ENCODE measurements around the gene PPME1. TPM values are rescaled to one million over a fixed set of nuclear protein-coding genes. Genes with fewer than 3 reads are reported as not detected.

Gene PPME1
- total and polyA plus RNA-seq, 2 donors (not counting 1 experiment from before 2014, with no cell fraction given): 11.2 to 23.6 TPM

GRCh38 chr11:74154620-74155281, 16.3 kb upstream of the PPME1 start:
- CTCF ChIA-PET: no interaction called here
- H3K79me2 ChIP-seq (ENCODE audit: control insufficient read depth, insufficient read depth, low read length): peaks cover 42% of the 10 kb centered on the region
- no CpG with 5 or more reads among the region's 1 CpG for WGBS (ENCODE audit: insufficient coverage)

GRCh38 chr11:74157169-74157568, 13.9 kb upstream of the PPME1 start:
- no peaks in the 10 kb centered on the region for H3K9me3 Mint-ChIP-seq (ENCODE audit: insufficient read depth)
- Histone ChIP-seq H3K4me1 (ENCODE audit: control insufficient read depth in 2 of 2, insufficient read depth in 2 of 2, low read length in 2 of 2) (no peaks in the 10 kb centered on the region), H3K9ac (ENCODE audit: low read length) (no peak overlapping the region), H3K27me3 (replicated peaks in 1 of 4; ENCODE audit: control extremely low read depth in 1 of 4, control insufficient read depth in 3 of 4, insufficient read depth in 4 of 4, low read length in 3 of 4) (no peaks in the 10 kb centered on the region), H3K4me3 (ENCODE audit: control extremely low read depth in 1 of 5, extremely low read depth in 1 of 5, insufficient read depth in 1 of 5, low read depth in 2 of 5, low read length in 4 of 5) (no peak overlapping the region), H4K20me1 (ENCODE audit: control insufficient read depth, insufficient read depth, low read length, poor library complexity, severe bottlenecking) (no peaks in the 10 kb centered on the region), H3K4me2 (replicated peaks; ENCODE audit: low read depth, low read length, poor library complexity, severe bottlenecking) (no peak overlapping the region), H3K36me3 (replicated peaks in 1 of 2; ENCODE audit: control extremely low read depth in 1 of 2, control insufficient read depth in 1 of 2, extremely low read depth in 1 of 2, insufficient read depth in 2 of 2, low read length in 1 of 2) (peaks cover 2 to 10% of the 10 kb centered on the region in 2 experiments), H3K9me3 (ENCODE audit: control extremely low read depth in 1 of 3, control insufficient read depth in 2 of 3, insufficient read depth in 1 of 3, low read length in 2 of 3) (no peaks in the 10 kb centered on the region), H3K79me2 (ENCODE audit: control insufficient read depth, insufficient read depth, low read length) (peaks cover 38% of the 10 kb centered on the region), H3K27ac (ENCODE audit: low read length in 2 of 2) (no peak overlapping the region), H2AFZ (ENCODE audit: insufficient read depth, low read depth, low read length, poor library complexity, severe bottlenecking) (no peak overlapping the region)
- WGBS (ENCODE audit: insufficient coverage): no CpG with 5 or more reads among the region's 1 CpG
- no peak overlapping the region for H3K4me3 Mint-ChIP-seq
- no peaks in the 10 kb centered on the region for H3K27me3 Mint-ChIP-seq
- ChIA-PET CTCF (no interaction called here), POLR2A (no interaction called here)
- H3K4me1 Mint-ChIP-seq: peaks cover under 1% of the 10 kb centered on the region
- ATAC-seq (ENCODE audit: low read depth) (no peak), DNase-seq (no peak)
- H3K27ac Mint-ChIP-seq: no peak overlapping the region
- intact Hi-C loops (cut with micrococcal nuclease): no loop called here
- TF ChIP-seq EZH2 (IDR thresholded peaks at IDR 0.05; ENCODE audit: borderline replicate concordance, insufficient read depth, low read depth, low read length, poor library complexity, severe bottlenecking): no peak
- TF ChIP-seq, protein P1, sequence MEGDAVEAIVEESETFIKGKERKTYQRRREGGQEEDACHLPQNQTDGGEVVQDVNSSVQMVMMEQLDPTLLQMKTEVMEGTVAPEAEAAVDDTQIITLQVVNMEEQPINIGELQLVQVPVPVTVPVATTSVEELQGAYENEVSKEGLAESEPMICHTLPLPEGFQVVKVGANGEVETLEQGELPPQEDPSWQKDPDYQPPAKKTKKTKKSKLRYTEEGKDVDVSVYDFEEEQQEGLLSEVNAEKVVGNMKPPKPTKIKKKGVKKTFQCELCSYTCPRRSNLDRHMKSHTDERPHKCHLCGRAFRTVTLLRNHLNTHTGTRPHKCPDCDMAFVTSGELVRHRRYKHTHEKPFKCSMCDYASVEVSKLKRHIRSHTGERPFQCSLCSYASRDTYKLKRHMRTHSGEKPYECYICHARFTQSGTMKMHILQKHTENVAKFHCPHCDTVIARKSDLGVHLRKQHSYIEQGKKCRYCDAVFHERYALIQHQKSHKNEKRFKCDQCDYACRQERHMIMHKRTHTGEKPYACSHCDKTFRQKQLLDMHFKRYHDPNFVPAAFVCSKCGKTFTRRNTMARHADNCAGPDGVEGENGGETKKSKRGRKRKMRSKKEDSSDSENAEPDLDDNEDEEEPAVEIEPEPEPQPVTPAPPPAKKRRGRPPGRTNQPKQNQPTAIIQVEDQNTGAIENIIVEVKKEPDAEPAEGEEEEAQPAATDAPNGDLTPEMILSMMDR (IDR thresholded peaks at IDR 0.05): no peak

More at GRCh38 chr11:74154620-74155281, 16.3 kb upstream of the PPME1 start:
- Mint-ChIP-seq H3K4me3 (no peak overlapping the region), H3K9me3 (ENCODE audit: insufficient read depth) (no peaks in the 10 kb centered on the region), H3K27me3 (no peaks in the 10 kb centered on the region), H3K4me1 (peaks cover 1% of the 10 kb centered on the region), H3K27ac (no peak overlapping the region)
- no peaks in the 10 kb centered on the region for H3K9me3 ChIP-seq (ENCODE audit: control extremely low read depth in 1 of 3, control insufficient read depth in 2 of 3, insufficient read depth in 1 of 3, low read length in 2 of 3)
- POLR2A ChIA-PET: interaction anchor here (0.5 kb wide), 1 partner anchor 289 kb away, joined by 6 read pairs; no protein-coding TSS in a partner anchor
- no peaks in the 10 kb centered on the region for H3K27me3 ChIP-seq (replicated peaks in 1 of 4; ENCODE audit: control extremely low read depth in 1 of 4, control insufficient read depth in 3 of 4, insufficient read depth in 4 of 4, low read length in 3 of 4)
- H3K4me1 ChIP-seq (ENCODE audit: control insufficient read depth in 2 of 2, insufficient read depth in 2 of 2, low read length in 2 of 2): no peaks in the 10 kb centered on the region
- H3K36me3 ChIP-seq (replicated peaks in 1 of 2; ENCODE audit: control extremely low read depth in 1 of 2, control insufficient read depth in 1 of 2, extremely low read depth in 1 of 2, insufficient read depth in 2 of 2, low read length in 1 of 2): peaks cover 2 to 10% of the 10 kb centered on the region in 2 experiments
- no peak for ATAC-seq (ENCODE audit: low read depth)
- DNase-seq: no peak
- no peak overlapping the region for H3K4me3 ChIP-seq (ENCODE audit: control extremely low read depth in 1 of 5, extremely low read depth in 1 of 5, insufficient read depth in 1 of 5, low read depth in 2 of 5, low read length in 4 of 5)
- H2AFZ ChIP-seq (ENCODE audit: insufficient read depth, low read depth, low read length, poor library complexity, severe bottlenecking): no peak overlapping the region
- no peak overlapping the region for H3K4me2 ChIP-seq (replicated peaks; ENCODE audit: low read depth, low read length, poor library complexity, severe bottlenecking)
- no peak overlapping the region for H3K27ac ChIP-seq (ENCODE audit: low read length in 2 of 2)
- no peak overlapping the region for H3K9ac ChIP-seq (ENCODE audit: low read length)
- TF ChIP-seq, protein P1 (IDR thresholded peaks at IDR 0.05): no peak
- TF ChIP-seq EZH2 (IDR thresholded peaks at IDR 0.05; ENCODE audit: borderline replicate concordance, insufficient read depth, low read depth, low read length, poor library complexity, severe bottlenecking): no peak
- intact Hi-C loops (cut with micrococcal nuclease): no loop called here
- no peaks in the 10 kb centered on the region for H4K20me1 ChIP-seq (ENCODE audit: control insufficient read depth, insufficient read depth, low read length, poor library complexity, severe bottlenecking)

Measured in B cell (primary cell).